A673 (cell line): ENCODE data around the gene ZNF827. TPM values are rescaled to one million over a fixed set of nuclear protein-coding genes. Genes with fewer than 3 reads are reported as not detected.

Experiments
- BruUV-seq: library from RNA; stranded (reverse); fragments of 400-500 nt; replicated peaks from 2 replicates; lab custom pipeline; 2021; lab: Mats Ljungman, UMichigan
- CTCF ChIA-PET: fragments of 300-600 bp; sonication (Branson Sonifier 250); formaldehyde crosslinking; loops from one replicate; lab custom pipeline; 2022; ENCODE audit warnings: antibody characterized with exemption; lab: Charles Lee
- POLR2A ChIA-PET: fragments of 300-600 bp; sonication (Branson Sonifier 250); formaldehyde crosslinking; loops from one replicate; lab custom pipeline; 2022; ENCODE audit warnings: antibody characterized with exemption; ENCODE audit not compliant: low non-redundant PET; lab: Charles Lee
- DNase-seq: peaks from one replicate; pipeline ENCODE4 v3.0.0-alpha.2; 2015; ENCODE audit warnings: low spot score
- H3K27ac ChIP-seq: fragments of 200-600 bp; sonication (generic); 2 replicates; pipeline ENCODE4 v1.5.1; 2016; ENCODE audit warnings: mixed run types, low read depth, mild to moderate bottlenecking, mixed read lengths, antibody characterized with exemption, low read length; ENCODE audit not compliant: poor library complexity, severe bottlenecking
- H3K27me3 ChIP-seq: fragments of 200-600 bp; sonication (generic); replicated peaks from 2 replicates; pipeline ENCODE4 v1.6.1; 2017; ENCODE audit warnings: mixed run types, low read depth, mild to moderate bottlenecking, mixed read lengths, antibody characterized with exemption, low read length; ENCODE audit not compliant: insufficient read depth, poor library complexity
- H3K36me3 ChIP-seq: fragments of 200-600 bp; sonication (generic); 2 replicates; pipeline ENCODE4 v1.6.1; 2016; ENCODE audit warnings: mixed run types, mild to moderate bottlenecking, mixed read lengths, antibody characterized with exemption, low read length; ENCODE audit not compliant: insufficient read depth, poor library complexity, severe bottlenecking
- H3K4me1 ChIP-seq: fragments of 200-600 bp; sonication (generic); 2 replicates; pipeline ENCODE4 v1.6.1; 2017; ENCODE audit warnings: mixed run types, mild to moderate bottlenecking, mixed read lengths, antibody characterized with exemption, low read length; ENCODE audit not compliant: insufficient read depth, poor library complexity, severe bottlenecking
- H3K4me3 ChIP-seq: fragments of 200-600 bp; sonication (generic); 2 replicates; pipeline ENCODE4 v1.5.1; 2016; ENCODE audit warnings: low read depth, mixed run types, mild to moderate bottlenecking, mixed read lengths, low read length; ENCODE audit not compliant: poor library complexity, severe bottlenecking
- H3K9me3 ChIP-seq: fragments of 200-600 bp; sonication (generic); 2 replicates; pipeline ENCODE4 v1.6.1; 2016; ENCODE audit warnings: mixed run types, low read depth, mild to moderate bottlenecking, mixed read lengths, antibody characterized with exemption, low read length; ENCODE audit not compliant: poor library complexity, severe bottlenecking
- EZH2 ChIP-seq: fragments of 200-600 bp; sonication (generic); IDR thresholded peaks from 2 replicates; pipeline ENCODE4 v1.6.1; 2017; ENCODE audit warnings: borderline replicate concordance, low read depth, mild to moderate bottlenecking, mixed read lengths, antibody characterized with exemption, low read length; ENCODE audit not compliant: poor library complexity, severe bottlenecking
- intact Hi-C: fragments of 100-400 bp; cut with micrococcal nuclease; formaldehyde crosslinking; loops from one replicate; pipeline ENCODE4 v1.10.0; 2022; ENCODE audit not compliant: unreplicated experiment
- total RNA-seq: library from RNA; stranded (reverse); gene quantifications from 2 replicates; pipeline ENCODE4 v1.2.3, GENCODE V29; 2021
- TF ChIP-seq, protein P1 (sequence below): fragments of 300-800, 200-600 bp; sonication (generic); conservative IDR thresholded peaks from 2 replicates; pipeline ENCODE4 v1.5.1; 2017; ENCODE audit warnings: low read depth, mild to moderate bottlenecking, antibody characterized with exemption, low read length, moderate library complexity, mixed read lengths

ZNF827 gene
- total RNA-seq, 1 experiment from 2014 or later: 20.0 TPM

DNA sequence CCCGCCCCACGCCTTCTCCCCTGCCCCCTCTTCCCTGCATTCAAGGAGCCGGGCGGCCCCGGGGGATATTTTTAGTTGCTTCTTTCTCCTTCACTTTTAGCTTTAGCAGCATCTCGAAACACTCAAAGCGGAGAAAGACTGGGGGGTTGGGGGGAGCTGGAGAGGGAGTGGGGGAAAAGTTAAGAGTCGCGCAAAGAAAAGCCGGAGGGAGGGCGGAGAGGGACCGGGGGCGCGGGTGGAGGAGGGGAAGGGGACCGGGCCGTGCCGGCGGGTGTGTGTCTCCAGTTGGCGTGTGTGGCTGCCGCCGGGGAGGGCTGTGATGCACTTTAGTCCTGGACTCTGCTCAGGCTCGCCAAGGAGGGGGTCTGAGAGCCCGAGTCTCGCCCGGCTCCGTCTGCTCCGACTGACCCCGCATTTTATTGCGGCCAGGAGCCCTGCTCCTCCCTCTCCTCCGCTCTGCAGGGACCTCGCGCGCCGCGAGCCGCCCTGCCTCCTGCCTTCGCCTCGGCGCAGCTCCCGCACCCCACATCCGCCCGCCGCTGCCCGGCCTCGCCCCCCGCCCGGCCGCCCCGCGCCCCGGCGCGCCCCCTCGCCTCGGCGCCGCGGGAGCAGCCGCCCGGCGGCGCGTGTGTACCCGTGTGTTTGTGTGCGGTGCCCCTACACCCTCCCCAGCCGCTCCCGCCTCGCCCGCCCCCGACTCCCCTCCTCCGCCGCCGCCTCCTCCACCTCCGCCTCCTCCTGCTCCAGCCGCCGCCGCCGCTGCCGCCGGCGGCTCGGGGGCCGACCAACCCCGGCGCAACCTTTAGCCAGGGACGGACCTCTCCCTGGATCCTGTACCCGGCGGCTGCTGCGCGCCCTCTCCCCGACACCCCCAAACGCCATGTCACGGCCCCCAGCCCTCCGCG, 1.4 kb downstream of the ZNF827 start:
- CTCF ChIA-PET: interaction anchor here (0.6 kb wide), 1 partner anchor 70 kb away, joined by 6 read pairs; no protein-coding TSS in a partner anchor
- DNase-seq: peak; percentile 73
- H3K36me3 ChIP-seq: no peaks in the 10 kb centered on the region

DNA sequence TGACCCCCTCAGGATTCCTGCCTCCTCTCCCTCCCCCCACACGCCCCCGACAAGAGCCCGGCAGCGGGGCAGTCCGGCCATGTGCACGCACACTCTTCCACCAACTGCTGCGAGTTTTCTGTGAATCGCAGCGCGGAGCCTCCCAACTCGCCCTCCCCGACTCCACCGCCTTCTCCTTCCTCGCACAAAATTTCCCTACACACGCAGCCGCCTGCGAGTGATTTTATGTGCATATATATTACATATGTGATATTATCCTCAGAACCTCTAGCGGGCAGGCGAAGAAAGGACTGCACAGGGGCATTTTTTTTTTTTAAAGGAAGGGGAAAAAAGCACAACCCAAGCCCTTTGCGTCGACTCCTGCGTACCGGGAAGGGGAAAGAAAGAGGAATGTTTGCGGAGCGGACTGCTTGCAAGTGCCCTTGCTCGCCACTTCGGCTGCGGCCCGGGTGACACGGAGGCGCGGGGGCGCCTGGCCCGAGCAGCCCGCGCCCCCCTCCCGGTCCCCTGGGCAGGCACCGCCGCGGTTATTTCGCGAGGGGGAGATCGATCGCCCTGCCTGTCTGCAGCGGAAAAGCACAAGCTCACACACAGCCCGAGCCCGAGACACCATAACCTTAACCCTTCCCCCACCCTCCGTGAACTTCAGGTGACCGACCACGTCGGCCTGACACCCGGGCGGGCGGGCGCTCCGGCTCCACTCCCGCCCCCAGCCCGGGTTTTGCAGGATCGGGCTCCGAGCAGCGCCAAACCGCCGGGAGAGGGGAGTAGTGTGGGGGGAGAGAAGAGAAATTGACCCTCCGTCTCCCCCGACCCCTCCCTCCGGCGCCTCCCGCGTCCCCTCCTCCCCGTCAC, 2.3 kb downstream of the ZNF827 start:
- Histone ChIP-seq H3K9me3 (no peaks in the 10 kb centered on the region), H3K36me3 (no peaks in the 10 kb centered on the region), H3K27ac (peak overlapping the region; percentile 87), H3K4me3 (peak overlapping the region; percentile 87), H3K27me3 (no peaks in the 10 kb centered on the region), H3K4me1 (peaks cover 28% of the 10 kb centered on the region)
- POLR2A ChIA-PET: no interaction called here
- TF ChIP-seq, protein P1, sequence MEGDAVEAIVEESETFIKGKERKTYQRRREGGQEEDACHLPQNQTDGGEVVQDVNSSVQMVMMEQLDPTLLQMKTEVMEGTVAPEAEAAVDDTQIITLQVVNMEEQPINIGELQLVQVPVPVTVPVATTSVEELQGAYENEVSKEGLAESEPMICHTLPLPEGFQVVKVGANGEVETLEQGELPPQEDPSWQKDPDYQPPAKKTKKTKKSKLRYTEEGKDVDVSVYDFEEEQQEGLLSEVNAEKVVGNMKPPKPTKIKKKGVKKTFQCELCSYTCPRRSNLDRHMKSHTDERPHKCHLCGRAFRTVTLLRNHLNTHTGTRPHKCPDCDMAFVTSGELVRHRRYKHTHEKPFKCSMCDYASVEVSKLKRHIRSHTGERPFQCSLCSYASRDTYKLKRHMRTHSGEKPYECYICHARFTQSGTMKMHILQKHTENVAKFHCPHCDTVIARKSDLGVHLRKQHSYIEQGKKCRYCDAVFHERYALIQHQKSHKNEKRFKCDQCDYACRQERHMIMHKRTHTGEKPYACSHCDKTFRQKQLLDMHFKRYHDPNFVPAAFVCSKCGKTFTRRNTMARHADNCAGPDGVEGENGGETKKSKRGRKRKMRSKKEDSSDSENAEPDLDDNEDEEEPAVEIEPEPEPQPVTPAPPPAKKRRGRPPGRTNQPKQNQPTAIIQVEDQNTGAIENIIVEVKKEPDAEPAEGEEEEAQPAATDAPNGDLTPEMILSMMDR: no peak; the same call in 1 of the 2 replicates
- TF ChIP-seq EZH2: no peak
- BruUV-seq: no TSS peak
- intact Hi-C loops: loop anchor here (2.0 to 5.0 kb wide), 4 partner anchors 64 to 319 kb away; partner anchors contain the start of gene MMAA
- DNase-seq: peak; percentile 75
- CTCF ChIA-PET: interaction anchor here (0.6 kb wide), 1 partner anchor 69 kb away, joined by 6 read pairs; no protein-coding TSS in a partner anchor

More for the DNA sequence above, 1.4 kb downstream of the ZNF827 start:
- TF ChIP-seq, protein P1: no peak
- TF ChIP-seq EZH2: no peak
- Histone ChIP-seq H3K4me1 (peaks cover 28% of the 10 kb centered on the region), H3K9me3 (no peaks in the 10 kb centered on the region), H3K27me3 (no peaks in the 10 kb centered on the region), H3K27ac (peak overlapping the region; percentile 87), H3K4me3 (peak overlapping the region; percentile 87)
- intact Hi-C loops: loop anchor here (2.0 to 5.0 kb wide), 4 partner anchors 65 to 320 kb away; partner anchors contain the start of gene MMAA
- no TSS peak for BruUV-seq
- POLR2A ChIA-PET: no interaction called here
